ENCODE measurements around the gene E2F8. TPM values are rescaled to one million over a fixed set of nuclear protein-coding genes. Genes with fewer than 3 reads are reported as not detected.

The E2F8 gene
- total RNA-seq, 3 donors from 2014 or later = 0.64 TPM; not detected in 2

DNA sequence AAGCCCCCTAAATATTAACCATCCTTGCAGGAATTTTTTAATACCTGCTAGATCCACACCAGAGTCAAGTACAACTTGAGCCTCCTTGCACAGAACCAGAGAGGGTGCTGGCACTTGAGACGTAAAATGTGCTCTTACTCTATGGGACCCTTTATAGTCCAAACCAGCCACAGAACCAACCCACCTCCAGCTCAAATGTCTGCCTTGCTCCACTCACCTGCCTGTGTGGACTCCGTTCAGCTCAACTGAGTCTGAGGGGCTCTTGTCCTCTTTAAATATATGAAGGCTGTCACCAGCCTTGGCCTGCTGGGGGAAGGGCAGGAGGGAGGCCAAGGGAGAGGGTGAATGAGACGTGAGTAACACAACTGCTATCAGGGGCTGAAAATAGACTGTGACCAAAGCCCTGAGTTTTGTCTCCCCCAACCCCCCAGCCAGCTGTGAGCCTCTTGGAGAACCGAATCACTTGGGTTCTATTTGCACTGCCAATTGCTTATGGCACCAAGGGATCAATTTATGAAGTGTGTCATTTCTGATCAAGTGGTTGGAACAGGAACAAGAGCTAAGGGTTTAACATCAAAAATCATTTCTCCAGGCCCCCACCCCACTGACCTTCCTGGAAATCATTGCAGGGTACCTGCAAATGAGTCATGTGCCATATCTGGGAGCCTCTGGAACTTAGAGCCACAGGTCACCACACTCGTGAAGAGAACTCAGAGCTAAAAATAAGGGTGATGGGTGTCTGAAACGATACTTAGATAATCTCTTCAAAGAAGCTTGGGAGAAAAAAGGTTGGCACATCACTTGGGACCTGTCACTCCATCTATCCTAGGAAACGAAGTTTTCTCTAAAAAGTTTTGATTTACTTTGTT lies 38.8 kb downstream of the E2F8 start, which contains the start of gene CSRP3:
Gene CSRP3 (minus strand): TSS at position 247 of the 869 bp plus-strand sequence. CDS start 9,535 bp downstream, outside the sequence.
- Histone ChIP-seq H3K27ac (no peak within 1 kb of the TSS), H3K27me3 (no peaks in the 10 kb centered on the region), H3K9me3 (no peaks in the 10 kb centered on the region), H3K4me3 (no peak within 1 kb of the TSS), H3K36me3 (no peaks in the 10 kb centered on the region), H3K4me1 (peaks cover 0 to 6% of the 10 kb centered on the region in 2 donors)
- intact Hi-C loops (cut with DNase I; ENCODE audit: low total_unique reads) = no loop called here
- TF ChIP-seq POLR2A (IDR thresholded peaks at IDR 0.05) (no peak), POLR2AphosphoS5 (IDR thresholded peaks at IDR 0.05) (no peak)
- TF ChIP-seq, protein P1, sequence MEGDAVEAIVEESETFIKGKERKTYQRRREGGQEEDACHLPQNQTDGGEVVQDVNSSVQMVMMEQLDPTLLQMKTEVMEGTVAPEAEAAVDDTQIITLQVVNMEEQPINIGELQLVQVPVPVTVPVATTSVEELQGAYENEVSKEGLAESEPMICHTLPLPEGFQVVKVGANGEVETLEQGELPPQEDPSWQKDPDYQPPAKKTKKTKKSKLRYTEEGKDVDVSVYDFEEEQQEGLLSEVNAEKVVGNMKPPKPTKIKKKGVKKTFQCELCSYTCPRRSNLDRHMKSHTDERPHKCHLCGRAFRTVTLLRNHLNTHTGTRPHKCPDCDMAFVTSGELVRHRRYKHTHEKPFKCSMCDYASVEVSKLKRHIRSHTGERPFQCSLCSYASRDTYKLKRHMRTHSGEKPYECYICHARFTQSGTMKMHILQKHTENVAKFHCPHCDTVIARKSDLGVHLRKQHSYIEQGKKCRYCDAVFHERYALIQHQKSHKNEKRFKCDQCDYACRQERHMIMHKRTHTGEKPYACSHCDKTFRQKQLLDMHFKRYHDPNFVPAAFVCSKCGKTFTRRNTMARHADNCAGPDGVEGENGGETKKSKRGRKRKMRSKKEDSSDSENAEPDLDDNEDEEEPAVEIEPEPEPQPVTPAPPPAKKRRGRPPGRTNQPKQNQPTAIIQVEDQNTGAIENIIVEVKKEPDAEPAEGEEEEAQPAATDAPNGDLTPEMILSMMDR (IDR thresholded peaks at IDR 0.05) = no peak
- no peak for DNase-seq (ENCODE audit: low spot score in 2 of 2)

DNA sequence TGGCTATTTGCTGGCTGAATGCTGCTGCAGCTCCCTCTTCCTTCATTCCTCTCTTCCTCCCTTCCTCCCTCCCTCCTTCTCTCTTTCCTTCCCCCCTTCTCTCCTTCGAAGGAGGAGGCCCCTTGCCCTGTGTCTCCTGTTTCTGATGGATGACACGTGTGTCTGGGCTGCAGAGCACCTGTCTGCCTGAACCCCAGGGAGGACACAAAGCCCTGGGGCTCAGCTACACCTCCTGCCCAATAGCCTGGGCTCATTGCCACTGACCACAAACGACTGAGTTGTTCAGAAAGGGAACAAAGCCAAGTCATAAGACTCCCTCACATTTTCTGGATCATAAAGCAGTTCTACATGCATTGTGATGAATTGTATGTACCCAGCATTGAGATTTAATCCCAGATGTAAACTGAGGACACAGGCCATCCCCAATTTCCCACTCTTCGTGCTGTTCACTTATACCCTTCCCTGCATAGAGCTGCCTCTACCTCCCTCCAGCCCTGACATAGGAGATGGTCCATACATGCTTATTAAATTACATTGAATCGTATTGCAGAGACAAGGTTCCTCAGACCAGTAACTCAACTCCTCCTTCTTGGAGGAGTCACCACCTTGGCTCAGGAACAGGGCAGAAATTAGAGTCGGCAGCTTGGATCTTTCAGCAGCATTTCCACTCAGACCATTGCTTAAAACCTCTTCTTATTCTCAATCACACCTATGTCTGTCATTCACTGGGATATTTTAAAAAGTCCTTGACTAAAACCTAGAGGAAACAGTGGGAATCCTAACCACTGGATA lies 40.1 kb downstream of the E2F8 start:
- no peak overlapping the region for H3K27ac ChIP-seq
- H3K36me3 ChIP-seq = no peaks in the 10 kb centered on the region
- peaks cover 0 to 6% of the 10 kb centered on the region in 2 donors for H3K4me1 ChIP-seq
- no peaks in the 10 kb centered on the region for H3K27me3 ChIP-seq
- H3K9me3 ChIP-seq = no peaks in the 10 kb centered on the region
- intact Hi-C loops (cut with DNase I; ENCODE audit: low total_unique reads) = no loop called here
- DNase-seq (ENCODE audit: low spot score in 2 of 2) = peak; percentile 61 to 63
- H3K4me3 ChIP-seq = no peak overlapping the region
- TF ChIP-seq, protein P1 (IDR thresholded peaks at IDR 0.05) = no peak
- TF ChIP-seq POLR2AphosphoS5 (IDR thresholded peaks at IDR 0.05) (no peak), POLR2A (IDR thresholded peaks at IDR 0.05) (no peak)

DNA sequence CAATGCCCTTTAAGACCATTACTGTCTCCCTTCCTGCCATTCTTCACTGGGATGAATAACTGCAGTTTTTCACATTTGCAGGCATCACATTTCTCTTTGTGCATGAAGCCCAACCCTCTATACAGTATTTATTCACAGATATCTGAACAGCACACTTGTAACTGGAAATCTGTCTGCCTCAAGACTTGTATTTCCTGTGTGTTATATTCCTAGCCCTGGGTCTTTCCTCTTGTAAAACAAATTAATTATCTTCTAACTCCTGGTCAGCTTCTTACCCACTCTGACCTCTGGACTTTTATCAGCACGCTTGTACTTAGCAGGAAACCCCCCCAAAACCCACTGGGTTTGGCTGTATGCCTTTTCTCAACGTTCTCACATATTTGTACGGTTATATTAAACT lies 41.0 kb downstream of the E2F8 start:
- Histone ChIP-seq H3K9me3 (no peaks in the 10 kb centered on the region), H3K4me1 (peaks cover 0 to 6% of the 10 kb centered on the region in 2 donors), H3K27ac (no peak overlapping the region), H3K36me3 (no peaks in the 10 kb centered on the region), H3K27me3 (no peaks in the 10 kb centered on the region), H3K4me3 (no peak overlapping the region)
- no peak for DNase-seq (ENCODE audit: low spot score in 2 of 2)
- no peak for TF ChIP-seq POLR2AphosphoS5 (IDR thresholded peaks at IDR 0.05)
- TF ChIP-seq POLR2A (IDR thresholded peaks at IDR 0.05) = no peak
- TF ChIP-seq, protein P1 (IDR thresholded peaks at IDR 0.05) = no peak
- intact Hi-C loops (cut with DNase I; ENCODE audit: low total_unique reads) = no loop called here

DNA sequence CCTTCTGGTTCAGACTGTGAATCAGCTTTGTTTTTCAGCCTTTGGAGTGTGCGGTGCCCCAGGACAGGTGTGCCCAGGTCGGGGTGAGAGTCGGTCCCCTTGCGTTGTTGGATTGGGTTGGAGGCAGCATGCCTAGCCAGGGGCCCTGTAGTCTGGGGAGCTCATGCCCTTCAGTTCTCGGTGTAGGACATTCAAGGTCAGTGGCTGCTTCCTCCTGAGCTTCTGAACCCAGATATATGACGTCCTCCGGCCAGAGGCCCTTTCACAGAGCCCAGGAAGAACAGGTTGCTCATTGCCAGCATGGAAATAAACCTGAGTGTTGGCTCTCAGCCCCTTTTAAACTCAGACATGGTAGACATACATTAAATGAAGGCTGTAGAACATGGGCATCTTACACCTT lies 41.7 kb downstream of the E2F8 start:
- Histone ChIP-seq H3K9me3 (no peaks in the 10 kb centered on the region), H3K27me3 (no peaks in the 10 kb centered on the region), H3K36me3 (no peaks in the 10 kb centered on the region), H3K4me1 (peaks cover 0 to 6% of the 10 kb centered on the region in 2 donors), H3K27ac (no peak overlapping the region), H3K4me3 (no peak overlapping the region)
- intact Hi-C loops (cut with DNase I; ENCODE audit: low total_unique reads) = no loop called here
- no peak for DNase-seq (ENCODE audit: low spot score in 2 of 2)
- no peak for TF ChIP-seq POLR2A (IDR thresholded peaks at IDR 0.05)
- TF ChIP-seq POLR2AphosphoS5 (IDR thresholded peaks at IDR 0.05) = no peak
- TF ChIP-seq, protein P1 (IDR thresholded peaks at IDR 0.05) = no peak
